GM12891 (cell line): ENCODE data around the gene HIC2.

Source experiments
- PAX5 ChIP-seq: IDR thresholded peaks from 2 replicates; pipeline ENCODE4 v1.6.1; 2011; ENCODE audit warnings: low read length, moderate library complexity, mild to moderate bottlenecking; ENCODE audit not compliant: insufficient read depth, severe bottlenecking
- POLR2A ChIP-seq: IDR thresholded peaks from 2 replicates; pipeline ENCODE4 v1.6.1; 2011; ENCODE audit warnings: low read depth, low read length, control low read depth
- POLR2AphosphoS5 ChIP-seq: IDR thresholded peaks from 2 replicates; pipeline ENCODE4 v1.6.1; 2011; ENCODE audit warnings: low read depth, low read length, control low read depth
- POU2F2 ChIP-seq: IDR thresholded peaks from 2 replicates; pipeline ENCODE4 v1.6.1; 2011; ENCODE audit warnings: low read depth, mild to moderate bottlenecking, control low read depth, low read length, moderate library complexity
- TAF1 ChIP-seq: IDR thresholded peaks from 2 replicates; pipeline ENCODE4 v1.6.1; 2011; ENCODE audit warnings: low read depth, low read length, control low read depth

- no peak for TF ChIP-seq TAF1
- TF ChIP-seq POLR2A, result no peak
- TF ChIP-seq POLR2AphosphoS5, result no peak
- TF ChIP-seq PAX5, result no peak
- no peak for TF ChIP-seq POU2F2
These were observed 33.7 kb downstream of the HIC2 start for GRCh38 chr22:21450858-21451353.
